Smooth muscle cell (in vitro differentiated cells): ENCODE measurements around the gene PDE3B. TPM values are rescaled to one million over a fixed set of nuclear protein-coding genes. Genes with fewer than 3 reads are reported as not detected.

Source experiments
- DNase-seq: peaks from one replicate; lab custom pipeline; 2025; ENCODE audit not compliant: unreplicated experiment; lab: John Stamatoyannopoulos, UW
- H2AFZ ChIP-seq: fragments of 200-600 bp; sonication (generic); 2 replicates; pipeline ENCODE4 v1.6.0; 2016; ENCODE audit warnings: antibody characterized with exemption, low read depth, mild to moderate bottlenecking
- H3F3A ChIP-seq: fragments of 200-600 bp; sonication (generic); 2 replicates; pipeline ENCODE4 v1.6.0; 2017; ENCODE audit warnings: antibody characterized with exemption, low read depth
- H3K27ac ChIP-seq: fragments of 200-600 bp; sonication (generic); 2 replicates; pipeline ENCODE4 v1.5.1; 2016; ENCODE audit warnings: low read depth, mild to moderate bottlenecking
- H3K27me3 ChIP-seq: fragments of 200-600 bp; sonication (generic); 2 replicates; pipeline ENCODE4 v1.6.1; 2016; ENCODE audit warnings: low read depth, mild to moderate bottlenecking
- H3K36me3 ChIP-seq: fragments of 200-600 bp; sonication (generic); 2 replicates; pipeline ENCODE4 v1.5.1; 2016; ENCODE audit warnings: low read depth
- H3K4me1 ChIP-seq: fragments of 200-600 bp; sonication (generic); 2 replicates; pipeline ENCODE4 v1.5.1; 2016; ENCODE audit warnings: low read depth
- H3K4me2 ChIP-seq: fragments of 200-600 bp; sonication (generic); 2 replicates; pipeline ENCODE4 v1.6.0; 2016; ENCODE audit warnings: mild to moderate bottlenecking
- H3K4me3 ChIP-seq: fragments of 200-600 bp; sonication (generic); 2 replicates; pipeline ENCODE4 v1.5.1; 2016; ENCODE audit warnings: mild to moderate bottlenecking
- H3K79me2 ChIP-seq: fragments of 200-600 bp; sonication (generic); 2 replicates; pipeline ENCODE4 v1.6.0; 2016; ENCODE audit warnings: low read depth, mild to moderate bottlenecking
- H3K9ac ChIP-seq: fragments of 200-600 bp; sonication (generic); 2 replicates; pipeline ENCODE4 v1.6.0; 2016; ENCODE audit warnings: low read depth
- H3K9me3 ChIP-seq: fragments of 200-600 bp; sonication (generic); replicated peaks from 2 replicates; pipeline ENCODE4 v1.5.1; 2016; ENCODE audit warnings: low read depth
- H4K20me1 ChIP-seq: fragments of 200-600 bp; sonication (generic); 2 replicates; pipeline ENCODE4 v1.6.0; 2016; ENCODE audit warnings: low read depth
- WGBS: methylation state at CpG from one replicate; pipeline ENCODE4 v1.1.7; 2016; ENCODE audit warnings: low lambda C conversion rate; 5-methylcytosine and 5-hydroxymethylcytosine counted together
- polyA plus RNA-seq: library from polyadenylated mRNA; unstranded; fragments of >200 nt; fragmentation: Nextera tagmentation; extraction: Ambion mirVana; gene quantifications from 2 replicates; pipeline ENCODE4 v1.2.1, GENCODE V29; 2016
- total RNA-seq: library from RNA; depleted of rRNA; stranded (reverse); fragments of >200 nt; gene quantifications from 2 replicates; pipeline ENCODE4 v1.2.3, GENCODE V29; 2014
- TF ChIP-seq, protein P1 (sequence below): fragments of 200-600 bp; sonication (generic); IDR thresholded peaks from 2 replicates; pipeline ENCODE4 v1.5.1; 2017; ENCODE audit warnings: borderline replicate concordance, mild to moderate bottlenecking, antibody characterized with exemption; ENCODE audit not compliant: insufficient read depth, poor library complexity, severe bottlenecking

The PDE3B gene
- total and polyA plus RNA-seq, 2 experiments from 2014 or later, result 1.7 to 1.8 TPM

DNA sequence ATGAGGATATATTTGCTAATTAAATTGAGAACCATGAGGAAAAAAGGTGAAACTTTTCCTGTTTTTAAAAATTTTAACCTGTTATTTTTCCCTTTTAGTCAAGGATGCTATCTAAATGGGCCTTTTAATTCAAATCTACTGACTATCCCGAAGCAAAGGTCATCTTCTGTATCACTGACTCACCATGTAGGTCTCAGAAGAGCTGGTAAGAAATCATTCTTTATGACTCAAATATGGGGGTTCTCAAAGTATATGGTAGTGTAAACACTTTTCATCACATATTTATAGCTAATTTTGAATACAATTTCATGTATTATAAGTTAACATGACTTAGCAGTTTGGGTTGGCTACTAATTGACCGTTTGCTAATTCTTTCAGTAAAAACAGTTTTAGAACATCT lies 160.2 kb downstream of the PDE3B start:
- H3K9me3 ChIP-seq, result no peaks in the 10 kb centered on the region
- H3F3A ChIP-seq, result no peaks in the 10 kb centered on the region
- no peaks in the 10 kb centered on the region for H3K36me3 ChIP-seq
- no peak overlapping the region for H3K27ac ChIP-seq
- H4K20me1 ChIP-seq, result no peaks in the 10 kb centered on the region
- TF ChIP-seq, protein P1, sequence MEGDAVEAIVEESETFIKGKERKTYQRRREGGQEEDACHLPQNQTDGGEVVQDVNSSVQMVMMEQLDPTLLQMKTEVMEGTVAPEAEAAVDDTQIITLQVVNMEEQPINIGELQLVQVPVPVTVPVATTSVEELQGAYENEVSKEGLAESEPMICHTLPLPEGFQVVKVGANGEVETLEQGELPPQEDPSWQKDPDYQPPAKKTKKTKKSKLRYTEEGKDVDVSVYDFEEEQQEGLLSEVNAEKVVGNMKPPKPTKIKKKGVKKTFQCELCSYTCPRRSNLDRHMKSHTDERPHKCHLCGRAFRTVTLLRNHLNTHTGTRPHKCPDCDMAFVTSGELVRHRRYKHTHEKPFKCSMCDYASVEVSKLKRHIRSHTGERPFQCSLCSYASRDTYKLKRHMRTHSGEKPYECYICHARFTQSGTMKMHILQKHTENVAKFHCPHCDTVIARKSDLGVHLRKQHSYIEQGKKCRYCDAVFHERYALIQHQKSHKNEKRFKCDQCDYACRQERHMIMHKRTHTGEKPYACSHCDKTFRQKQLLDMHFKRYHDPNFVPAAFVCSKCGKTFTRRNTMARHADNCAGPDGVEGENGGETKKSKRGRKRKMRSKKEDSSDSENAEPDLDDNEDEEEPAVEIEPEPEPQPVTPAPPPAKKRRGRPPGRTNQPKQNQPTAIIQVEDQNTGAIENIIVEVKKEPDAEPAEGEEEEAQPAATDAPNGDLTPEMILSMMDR, result no peak
- no peak overlapping the region for H3K4me2 ChIP-seq
- DNase-seq, result no peak
- no peaks in the 10 kb centered on the region for H3K27me3 ChIP-seq
- H3K79me2 ChIP-seq, result no peaks in the 10 kb centered on the region
- H3K9ac ChIP-seq, result no peak overlapping the region
- no peak overlapping the region for H3K4me3 ChIP-seq
- H2AFZ ChIP-seq, result no peak overlapping the region
- WGBS, result 97% methylated on average over 2 of the region's 2 CpGs
- H3K4me1 ChIP-seq, result no peaks in the 10 kb centered on the region

DNA sequence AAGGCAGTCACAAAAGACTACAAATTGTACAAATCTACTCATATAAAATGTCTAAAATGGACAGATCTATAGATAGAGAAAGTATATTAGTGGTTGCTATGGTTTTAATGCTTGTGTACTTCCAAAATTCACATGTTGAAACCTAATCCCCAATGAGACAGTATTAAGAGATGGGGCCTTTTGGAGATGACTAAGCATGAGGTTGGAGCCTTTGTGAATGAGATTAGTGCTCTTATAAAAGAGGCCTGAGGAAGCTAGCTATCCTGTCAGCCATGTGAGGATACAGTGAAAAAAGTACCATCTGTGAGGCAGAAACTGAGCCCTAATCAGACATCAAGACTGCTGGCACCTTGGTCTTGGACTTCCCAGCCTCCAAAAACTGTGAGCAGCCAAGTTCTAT lies 165.9 kb downstream of the PDE3B start:
- no peaks in the 10 kb centered on the region for H3K27me3 ChIP-seq
- H2AFZ ChIP-seq, result no peak overlapping the region
- H3K4me2 ChIP-seq, result no peak overlapping the region
- DNase-seq, result no peak
- no peak overlapping the region for H3K27ac ChIP-seq
- TF ChIP-seq, protein P1, result no peak
- no peaks in the 10 kb centered on the region for H4K20me1 ChIP-seq
- H3K9ac ChIP-seq, result no peak overlapping the region
- no peak overlapping the region for H3K4me3 ChIP-seq
- H3K79me2 ChIP-seq, result no peaks in the 10 kb centered on the region
- H3K36me3 ChIP-seq, result no peaks in the 10 kb centered on the region
- no peaks in the 10 kb centered on the region for H3K4me1 ChIP-seq
- no peaks in the 10 kb centered on the region for H3F3A ChIP-seq
- no peaks in the 10 kb centered on the region for H3K9me3 ChIP-seq

DNA sequence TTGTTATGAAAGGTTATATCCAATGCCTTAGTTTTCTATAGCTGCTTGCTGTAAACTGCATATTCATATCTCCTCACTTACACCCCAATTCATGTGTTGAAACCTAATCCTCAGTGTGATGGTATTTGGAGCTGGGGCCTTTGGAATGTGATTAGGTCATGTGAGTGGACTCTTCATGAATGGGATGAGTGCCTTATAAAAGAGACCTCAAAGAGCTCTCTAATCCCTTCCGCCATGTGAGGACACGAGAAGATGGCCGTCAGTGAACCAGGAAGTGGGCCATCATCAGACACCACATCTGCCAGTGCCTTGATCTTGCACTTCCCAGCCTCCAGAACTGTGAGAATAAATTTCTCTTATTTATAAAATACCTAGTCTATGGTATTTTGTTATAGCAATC lies 169.2 kb downstream of the PDE3B start:
- Histone ChIP-seq H3K4me3 (no peak overlapping the region), H3K36me3 (no peaks in the 10 kb centered on the region), H3K4me1 (no peaks in the 10 kb centered on the region), H2AFZ (no peak overlapping the region), H3K79me2 (no peaks in the 10 kb centered on the region), H3K27ac (no peak overlapping the region), H3K4me2 (no peak overlapping the region), H3K9me3 (no peaks in the 10 kb centered on the region), H3K27me3 (no peaks in the 10 kb centered on the region), H3K9ac (no peak overlapping the region), H3F3A (no peaks in the 10 kb centered on the region), H4K20me1 (no peaks in the 10 kb centered on the region)
- TF ChIP-seq, protein P1, result no peak
- DNase-seq, result no peak
- 76% methylated on average over 3 of the region's 3 CpGs for WGBS

DNA sequence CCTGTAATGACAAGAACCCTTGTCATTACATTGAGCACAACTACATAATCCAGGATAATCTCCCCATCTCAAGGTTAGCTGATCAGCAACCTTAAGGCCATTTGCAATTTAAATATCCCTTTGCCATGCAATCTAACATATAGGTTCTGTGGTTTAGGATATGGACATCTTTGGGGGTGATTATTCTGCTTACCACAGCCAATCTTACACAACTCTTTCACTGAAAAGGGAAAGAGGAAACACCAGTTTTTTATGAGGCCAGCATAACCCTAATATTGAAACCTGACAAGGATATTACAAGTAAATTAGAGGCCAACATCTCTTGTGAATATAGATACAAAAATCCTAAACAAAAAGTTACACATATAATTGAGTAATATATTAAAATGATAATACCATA lies 169.9 kb downstream of the PDE3B start:
- no peak for DNase-seq

More for the DNA sequence above, 169.9 kb downstream of the PDE3B start:
- Histone ChIP-seq H3K9me3 (no peaks in the 10 kb centered on the region), H3K79me2 (no peaks in the 10 kb centered on the region), H3K36me3 (no peaks in the 10 kb centered on the region), H4K20me1 (no peaks in the 10 kb centered on the region), H3F3A (no peaks in the 10 kb centered on the region), H3K4me3 (no peak overlapping the region), H3K4me1 (no peaks in the 10 kb centered on the region), H3K27ac (no peak overlapping the region), H2AFZ (no peak overlapping the region), H3K9ac (no peak overlapping the region), H3K4me2 (no peak overlapping the region), H3K27me3 (no peaks in the 10 kb centered on the region)
- TF ChIP-seq, protein P1, result no peak
